GM12801 (cell line): ENCODE data around the gene PTPRD.

Experiments
- TF ChIP-seq, protein P1 (sequence below): IDR thresholded peaks from one replicate; pipeline ENCODE4 v1.5.1; 2011; ENCODE audit warnings: control low read depth; ENCODE audit not compliant: insufficient read length; ENCODE audit errors: extremely low read depth

The PTPRD gene

DNA sequence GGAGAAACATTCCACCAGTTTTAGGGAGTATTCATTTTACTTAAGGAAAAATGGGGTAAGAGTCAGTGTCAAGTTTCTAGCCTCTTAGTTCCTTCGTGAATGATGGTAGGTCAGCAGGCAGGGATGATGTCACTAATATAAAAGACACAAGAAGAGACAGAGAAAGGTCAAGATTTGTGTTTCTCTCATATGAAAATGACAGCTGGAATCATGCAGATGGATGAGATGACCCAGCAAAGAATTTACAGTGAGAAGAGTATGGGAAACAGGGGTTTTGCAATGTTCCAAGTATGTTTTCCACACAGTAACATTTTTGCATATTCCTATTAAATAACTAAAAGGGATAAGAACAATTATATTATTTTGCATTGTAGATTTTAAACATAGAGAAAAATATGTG is 2063.6 kb downstream of the PTPRD start:
- TF ChIP-seq, protein P1, sequence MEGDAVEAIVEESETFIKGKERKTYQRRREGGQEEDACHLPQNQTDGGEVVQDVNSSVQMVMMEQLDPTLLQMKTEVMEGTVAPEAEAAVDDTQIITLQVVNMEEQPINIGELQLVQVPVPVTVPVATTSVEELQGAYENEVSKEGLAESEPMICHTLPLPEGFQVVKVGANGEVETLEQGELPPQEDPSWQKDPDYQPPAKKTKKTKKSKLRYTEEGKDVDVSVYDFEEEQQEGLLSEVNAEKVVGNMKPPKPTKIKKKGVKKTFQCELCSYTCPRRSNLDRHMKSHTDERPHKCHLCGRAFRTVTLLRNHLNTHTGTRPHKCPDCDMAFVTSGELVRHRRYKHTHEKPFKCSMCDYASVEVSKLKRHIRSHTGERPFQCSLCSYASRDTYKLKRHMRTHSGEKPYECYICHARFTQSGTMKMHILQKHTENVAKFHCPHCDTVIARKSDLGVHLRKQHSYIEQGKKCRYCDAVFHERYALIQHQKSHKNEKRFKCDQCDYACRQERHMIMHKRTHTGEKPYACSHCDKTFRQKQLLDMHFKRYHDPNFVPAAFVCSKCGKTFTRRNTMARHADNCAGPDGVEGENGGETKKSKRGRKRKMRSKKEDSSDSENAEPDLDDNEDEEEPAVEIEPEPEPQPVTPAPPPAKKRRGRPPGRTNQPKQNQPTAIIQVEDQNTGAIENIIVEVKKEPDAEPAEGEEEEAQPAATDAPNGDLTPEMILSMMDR: no peak

DNA sequence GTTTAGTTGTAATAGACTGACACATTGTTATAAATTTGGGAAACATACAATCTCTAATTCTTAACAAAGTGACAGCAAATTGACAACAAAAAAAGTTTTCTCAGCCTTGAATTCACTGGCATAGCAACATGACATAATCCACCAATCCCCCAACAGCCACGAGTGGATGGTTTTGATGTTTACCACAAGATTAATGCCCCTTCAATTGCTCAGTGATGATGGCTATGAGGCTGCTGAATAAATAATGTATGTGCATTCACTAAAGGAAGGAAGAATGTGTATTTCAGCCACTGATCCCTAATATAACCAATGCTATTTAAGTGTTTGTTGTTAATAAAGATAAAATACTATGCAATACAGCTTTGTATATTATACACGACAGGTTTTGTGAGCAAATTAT is 2069.6 kb downstream of the PTPRD start:
- TF ChIP-seq, protein P1: no peak

DNA sequence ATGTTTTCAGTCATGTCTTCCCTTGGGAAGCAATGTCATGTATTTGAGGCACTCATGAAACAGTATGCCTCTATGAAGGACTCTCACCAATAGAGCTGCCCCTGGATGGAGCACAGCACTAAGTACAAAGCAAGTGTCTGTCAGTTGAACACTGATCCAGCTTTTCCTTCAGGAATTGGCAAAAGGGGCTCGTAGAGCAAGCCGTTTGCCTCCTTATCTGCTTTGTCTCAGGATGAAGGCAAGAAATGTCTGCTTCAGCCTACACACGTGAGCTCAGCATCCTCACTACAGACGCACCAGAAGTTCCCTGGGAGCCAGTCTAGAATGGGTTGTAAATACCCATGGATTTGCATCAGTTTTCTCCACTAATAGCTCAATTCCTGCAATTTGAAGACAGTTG is 2070.3 kb downstream of the PTPRD start:
- TF ChIP-seq, protein P1: no peak

DNA sequence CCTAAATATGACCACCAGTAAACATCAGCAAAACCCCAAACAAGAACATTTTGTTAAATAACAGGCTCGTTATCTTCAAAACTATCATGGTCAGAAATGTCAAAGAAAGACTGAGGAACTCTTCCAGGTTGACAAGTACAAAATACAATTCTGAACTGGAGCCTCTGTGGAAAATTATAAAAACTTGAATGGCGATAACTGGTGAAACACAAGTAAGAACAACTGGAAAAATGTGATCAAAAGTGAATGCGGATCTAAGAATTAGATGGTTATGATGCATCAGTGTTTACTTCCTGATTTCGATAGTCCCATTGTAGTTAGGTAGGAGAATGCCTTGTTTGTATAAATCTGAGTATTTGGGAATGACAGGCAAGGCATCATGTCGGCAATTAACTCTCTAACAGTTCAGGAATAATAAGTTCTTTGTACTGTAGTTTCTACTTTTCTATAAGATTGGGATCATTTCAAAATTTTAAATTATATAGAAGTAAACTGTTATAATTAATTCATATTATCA is 2073.1 kb downstream of the PTPRD start:
- TF ChIP-seq, protein P1: no peak

DNA sequence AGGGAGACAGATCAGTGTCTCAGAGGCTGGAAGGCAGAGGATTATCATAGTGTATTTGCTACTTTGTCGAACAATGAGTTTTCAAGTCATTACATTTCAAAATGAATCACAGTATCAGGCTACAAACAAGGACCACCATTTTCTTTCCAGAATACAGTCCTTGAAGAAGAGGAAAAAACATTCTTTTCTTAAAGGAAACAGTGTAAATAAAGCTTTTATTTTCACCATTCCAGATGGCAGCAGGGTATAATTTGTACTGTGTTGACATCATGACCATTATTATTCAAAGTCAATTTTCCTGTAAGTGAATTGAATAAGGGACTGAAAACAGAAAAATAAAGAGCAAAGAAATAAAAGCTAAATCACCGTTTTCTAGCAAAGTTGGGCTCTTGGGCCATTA is 2076.0 kb downstream of the PTPRD start:
- TF ChIP-seq, protein P1: no peak

DNA sequence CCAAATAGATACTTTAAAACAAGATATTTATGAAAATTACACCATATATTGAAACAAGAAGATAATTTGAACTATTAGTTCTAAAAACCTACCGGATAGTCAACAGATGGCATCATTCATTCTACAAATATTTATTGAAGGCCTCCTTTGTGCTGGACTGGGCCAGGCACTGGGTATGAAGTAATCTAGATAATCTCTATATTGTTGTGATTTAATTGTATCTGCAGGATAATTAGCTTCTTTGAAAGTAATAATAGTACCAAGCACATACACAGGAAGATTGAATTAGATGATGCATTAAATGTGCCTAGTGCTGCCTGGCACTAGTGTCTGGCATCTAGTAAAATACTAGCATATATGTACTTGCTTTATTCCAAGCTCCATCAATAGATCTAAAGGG is 2078.0 kb downstream of the PTPRD start:
- TF ChIP-seq, protein P1: no peak

DNA sequence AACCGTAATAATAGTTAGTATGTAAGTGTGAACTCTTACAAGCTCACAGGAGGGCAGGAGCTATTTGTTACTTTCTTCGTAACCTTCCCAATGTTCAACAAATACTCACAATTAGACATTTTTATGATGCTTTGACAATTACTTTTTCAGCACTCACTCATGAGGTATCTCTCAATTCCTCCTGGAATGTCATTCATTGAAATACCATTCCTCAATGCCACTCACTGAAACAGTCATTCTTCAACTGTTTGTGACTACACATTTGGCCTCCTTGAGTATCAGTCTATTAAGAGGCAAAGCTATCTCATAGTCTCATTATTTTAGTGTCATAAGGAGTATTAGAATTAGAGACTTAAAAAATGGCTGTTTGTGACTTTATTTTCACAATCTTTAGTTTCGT is 2079.1 kb downstream of the PTPRD start:
- TF ChIP-seq, protein P1: no peak
